Measurements from ENCODE around the gene SETD2.

Gene SETD2

DNA sequence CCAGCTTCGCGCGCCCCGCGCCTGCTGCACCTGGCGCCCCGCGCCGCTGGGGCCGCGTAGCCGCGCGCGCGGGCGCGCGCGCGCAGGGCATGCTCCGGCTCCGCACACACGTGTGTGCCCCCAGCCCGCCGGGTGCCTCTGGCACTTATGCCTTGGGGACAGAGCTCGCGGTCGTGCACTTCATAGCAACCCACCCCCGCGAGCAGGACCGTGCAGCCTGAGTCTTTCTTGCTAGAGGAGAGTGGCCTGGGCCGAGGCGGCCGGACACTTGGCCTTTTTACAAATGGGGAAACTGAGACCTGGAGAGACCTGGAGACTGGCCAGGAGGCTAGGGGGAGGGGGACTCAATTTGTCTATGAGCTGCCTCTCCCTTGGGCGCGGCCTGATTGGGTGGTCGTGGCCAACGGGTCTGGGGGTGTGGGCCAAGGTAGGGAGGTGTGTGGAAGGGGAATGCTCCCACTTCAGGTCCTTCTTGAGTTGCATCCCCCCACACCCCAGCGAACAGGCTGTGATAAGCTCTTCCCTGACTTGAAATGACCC lies 183.9 kb downstream of the SETD2 start:
- DNase-seq: no peak

DNA sequence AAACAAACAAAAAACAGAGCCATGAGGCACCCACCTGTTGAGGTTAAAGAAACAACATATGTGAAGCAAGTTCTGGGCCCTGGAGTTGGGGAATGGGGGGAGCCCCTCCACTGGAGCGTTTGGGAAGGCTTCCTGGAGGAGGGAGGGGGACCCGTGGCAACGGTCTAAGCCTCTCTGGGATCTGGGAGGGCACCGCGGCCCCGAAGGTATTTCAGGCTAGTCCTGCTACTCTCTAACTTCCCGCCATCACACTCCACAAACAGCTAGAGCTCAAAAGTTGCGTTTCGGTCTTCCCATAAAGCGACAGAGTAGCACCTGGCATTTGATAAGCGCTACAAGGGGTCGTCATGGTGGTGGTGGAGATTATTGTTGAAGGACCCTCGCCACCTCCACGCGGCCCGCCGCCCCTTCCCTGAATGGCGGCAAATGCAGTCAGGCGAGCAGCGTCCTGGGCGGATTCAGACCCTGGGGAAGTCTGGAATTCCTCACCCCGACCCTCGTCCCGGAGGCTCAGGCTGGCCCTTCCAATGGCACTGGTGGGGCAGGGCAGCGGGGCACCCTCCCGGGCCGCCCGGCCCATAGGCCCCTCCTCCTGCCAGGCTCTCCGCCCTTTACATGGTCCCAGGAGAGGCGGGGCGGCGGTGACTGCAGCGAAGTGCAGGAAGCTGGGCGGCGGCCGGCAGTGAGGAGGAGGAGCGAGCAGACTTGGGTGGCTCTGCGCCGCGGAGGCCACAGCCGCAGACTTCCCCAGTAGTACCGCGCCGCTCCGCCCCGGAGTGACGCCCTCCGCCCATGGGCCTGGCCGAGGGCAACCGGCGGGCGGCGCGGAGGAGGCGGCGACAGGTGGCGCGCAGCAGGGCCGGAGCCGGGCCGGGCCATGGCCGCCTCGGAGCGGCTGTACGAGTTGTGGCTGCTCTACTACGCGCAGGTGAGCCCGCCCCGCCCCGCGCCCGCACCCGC lies 184.6 kb downstream of the SETD2 start, which contains the start of gene NBEAL2:
Gene NBEAL2, plus strand, starts transcription at position 682 of the 960 bp plus-strand sequence. Its CDS starts 196 bp downstream, at position 878.
- peak; percentile 94 for DNase-seq

DNA sequence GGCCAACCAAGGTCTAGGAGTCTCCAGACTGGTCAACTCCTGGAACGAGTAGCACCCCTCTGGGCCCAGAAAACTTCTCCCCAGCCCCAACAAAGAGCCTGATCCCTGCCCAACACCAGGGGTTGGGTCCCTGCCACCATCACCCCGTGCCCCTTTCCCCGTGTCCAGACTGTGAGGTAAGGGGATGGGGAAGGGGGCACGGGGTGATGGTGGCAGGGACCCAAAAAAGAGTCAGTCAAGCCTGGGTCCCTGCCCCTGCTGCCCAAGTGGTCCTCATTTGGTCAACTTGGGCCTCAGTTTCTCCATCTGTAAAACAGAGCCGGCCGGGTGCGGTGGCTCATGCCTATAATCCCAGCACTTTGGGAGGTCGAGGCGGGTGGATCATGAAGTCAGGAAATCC lies 185.5 kb downstream of the SETD2 start:
- no peak for DNase-seq

DNA sequence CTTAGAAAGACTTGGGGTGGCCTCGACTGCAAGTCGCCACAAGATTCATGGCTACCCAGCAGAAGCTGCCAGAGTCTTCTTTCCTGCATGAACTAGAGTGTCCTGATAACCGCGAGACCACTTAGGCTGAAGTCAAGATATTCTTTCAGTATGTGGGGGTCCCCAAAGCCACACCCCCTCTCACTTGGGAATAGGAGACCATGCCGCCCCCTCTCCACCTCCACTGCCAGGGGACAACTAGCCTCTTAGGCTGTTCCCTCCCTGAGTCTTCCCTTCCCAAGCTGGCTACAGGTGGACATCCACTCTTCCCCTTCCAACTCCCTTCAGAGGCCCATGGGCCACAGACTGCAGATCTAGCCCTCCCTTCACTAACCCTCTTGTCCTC lies 186.1 kb downstream of the SETD2 start:
- no peak for DNase-seq

DNA sequence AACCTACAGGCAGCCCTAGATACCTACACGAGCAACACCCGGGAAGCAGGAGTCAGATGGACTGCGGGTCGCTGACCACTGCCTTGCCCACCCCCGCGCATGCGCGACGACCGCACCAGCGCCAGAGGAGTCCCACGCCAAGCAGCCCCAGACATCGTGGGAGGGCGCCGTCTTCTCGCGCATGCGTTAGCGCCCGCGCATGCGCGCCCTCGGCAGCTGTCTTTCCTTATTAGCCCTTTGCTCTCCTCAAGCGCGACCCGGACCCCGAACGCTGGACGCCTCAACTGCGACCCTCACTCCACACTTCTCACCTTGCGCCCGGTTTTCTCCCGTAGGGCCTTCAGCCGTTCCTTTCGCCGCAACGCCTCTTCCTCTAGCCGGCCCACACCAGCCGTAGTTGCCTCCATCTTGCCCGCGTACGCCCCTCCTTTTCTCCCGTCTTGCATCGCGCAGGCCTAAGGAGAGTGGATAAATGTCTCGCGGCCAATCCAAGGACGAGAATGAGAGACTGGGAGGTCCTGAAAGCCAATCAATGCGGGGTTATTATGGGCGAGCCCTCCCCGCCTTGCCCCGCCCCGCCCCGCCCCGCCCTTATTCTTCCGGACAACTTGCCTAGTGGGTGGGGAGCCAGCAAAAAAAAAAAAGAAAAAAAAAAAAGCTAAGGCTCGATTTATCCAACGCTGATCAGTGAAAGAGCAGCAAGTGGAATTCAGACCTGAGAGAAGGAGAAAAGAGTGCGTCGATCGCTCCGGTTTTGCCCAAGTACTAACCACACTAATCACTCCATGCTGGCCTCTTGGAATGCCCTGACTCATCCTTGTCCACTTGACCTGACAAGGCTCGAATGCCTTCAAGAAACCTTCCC lies 187.4 kb downstream of the SETD2 start, which contains the start of gene CCDC12:
Gene CCDC12, minus strand, starts transcription at position 420 of the 865 bp plus-strand sequence. Its CDS starts 13 bp downstream, at position 407.
- DNase-seq: peak; percentile 97

DNA sequence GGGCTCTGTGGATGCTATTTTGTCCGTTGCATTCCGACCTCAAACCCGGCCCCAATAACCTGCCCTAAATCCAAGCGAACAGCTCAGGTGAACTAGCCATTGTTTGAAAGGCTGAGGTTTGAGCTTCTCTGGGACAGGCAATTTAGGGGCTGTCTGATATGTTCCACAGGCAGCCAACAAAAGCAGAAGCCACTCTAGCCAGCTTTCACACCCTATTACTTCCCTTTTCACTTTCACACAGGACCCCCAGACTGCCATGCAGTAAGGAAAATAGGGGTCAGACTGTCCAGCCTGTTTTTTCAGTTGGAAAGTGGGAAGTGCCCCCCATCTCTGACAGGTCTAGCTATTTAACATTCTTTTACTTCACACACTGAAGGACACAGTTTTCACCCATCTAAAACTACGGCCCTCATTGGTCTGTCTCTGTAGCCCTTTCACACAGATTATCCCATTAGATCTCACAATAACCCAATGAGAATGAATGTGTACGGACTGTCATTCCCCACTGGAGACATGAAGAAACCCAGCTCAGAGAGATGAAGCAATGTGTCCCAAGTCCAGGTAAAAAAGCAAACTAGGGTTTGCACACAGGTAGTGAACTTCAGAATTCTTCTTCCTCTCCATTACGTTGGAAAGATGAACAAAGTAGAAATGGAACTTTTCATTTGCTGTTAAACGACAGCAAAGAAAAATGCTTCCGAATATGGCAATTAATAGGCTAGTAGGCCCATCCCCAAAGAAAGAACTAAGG lies 189.3 kb downstream of the SETD2 start:
- no peak for DNase-seq

DNA sequence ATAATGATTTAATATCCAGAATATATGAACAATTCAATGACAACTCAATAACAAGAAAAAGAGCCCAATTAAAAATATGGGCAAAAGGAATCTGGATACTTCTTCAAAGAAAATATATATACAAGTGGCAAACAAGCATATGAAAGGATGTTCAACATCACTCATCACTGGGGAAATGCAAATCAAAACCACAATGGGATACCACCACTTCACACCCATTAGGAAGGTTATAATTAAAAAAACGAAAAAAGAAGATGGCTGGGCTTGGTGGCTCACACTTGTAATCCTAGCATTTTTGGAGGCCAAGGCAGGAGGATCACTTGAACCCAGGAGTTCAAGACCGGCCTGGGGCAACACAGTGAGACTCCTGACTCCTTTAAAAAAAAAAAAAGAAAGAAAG lies 191.5 kb downstream of the SETD2 start:
- DNase-seq: peak; percentile 19

DNA sequence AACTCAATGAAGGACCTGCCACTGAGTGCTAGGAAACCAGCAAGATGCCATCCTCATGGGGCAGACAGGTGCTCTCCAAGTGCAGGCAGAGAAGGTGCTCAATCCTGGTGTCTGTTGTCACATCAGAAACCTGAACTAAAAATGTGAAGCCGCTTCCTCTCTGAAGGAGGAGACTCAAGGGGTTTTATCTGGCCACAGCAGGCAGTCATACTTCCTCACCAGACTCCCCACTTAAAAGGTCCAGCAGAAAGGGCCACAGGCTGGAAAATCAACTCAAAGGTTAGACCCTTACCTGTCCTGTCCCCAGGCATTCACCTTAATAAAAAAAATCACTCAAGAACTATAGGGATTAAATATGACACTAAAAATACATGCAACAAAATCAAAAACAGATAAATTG lies 192.2 kb downstream of the SETD2 start:
- no peak for DNase-seq

DNA sequence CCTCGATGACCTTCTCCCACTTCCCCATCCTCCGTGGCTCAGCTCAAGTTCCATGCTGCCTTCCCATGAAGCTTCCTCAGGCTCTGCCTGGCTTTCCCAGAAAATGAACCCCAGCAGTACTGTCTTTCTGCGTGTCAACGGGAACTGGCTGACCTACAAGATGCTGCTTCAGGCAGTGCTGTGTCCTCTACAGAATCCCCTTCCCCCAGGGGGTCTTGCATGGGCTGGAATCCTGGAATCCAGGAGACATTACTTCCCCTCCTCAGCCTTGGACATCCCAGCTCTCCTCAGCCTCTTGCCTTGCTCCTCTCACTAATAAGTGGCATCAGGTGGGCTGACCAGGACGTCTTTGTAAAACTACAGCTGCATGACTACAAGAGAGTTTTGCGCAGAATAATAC lies 192.8 kb downstream of the SETD2 start:
- no peak for DNase-seq

DNA sequence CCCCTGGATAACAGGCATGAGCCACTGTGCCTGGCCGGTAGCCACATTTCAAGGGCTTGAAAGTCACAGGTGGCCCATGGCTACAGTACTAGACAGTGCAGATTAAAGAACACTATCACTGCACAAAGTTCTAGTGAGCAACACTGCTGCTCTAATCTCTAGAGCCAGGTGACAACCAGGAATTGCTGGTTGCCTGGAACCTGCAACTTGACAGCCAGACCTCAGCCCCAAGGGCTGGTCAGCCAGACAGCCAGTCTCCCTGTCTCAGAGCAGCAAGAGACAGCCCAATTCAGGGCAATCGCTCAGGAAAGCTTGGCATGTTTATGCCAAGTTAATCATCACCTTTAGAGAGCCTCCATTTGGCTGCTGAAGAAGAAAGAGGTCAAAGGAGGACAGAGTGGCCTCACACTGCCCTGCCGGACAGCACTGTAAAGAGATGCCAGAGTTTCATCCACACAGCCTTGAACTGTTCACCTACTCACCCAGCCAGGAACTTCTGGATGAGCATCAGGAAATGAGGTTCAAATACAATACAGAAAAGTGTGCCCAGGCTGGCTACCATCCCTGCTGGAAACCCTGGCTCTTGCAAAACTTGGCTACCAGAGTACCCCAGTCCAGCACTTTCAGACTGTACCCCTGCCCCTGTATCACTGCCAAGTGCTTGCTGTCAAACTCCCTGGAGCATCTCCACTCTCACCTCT lies 193.4 kb downstream of the SETD2 start:
- no peak for DNase-seq

DNA sequence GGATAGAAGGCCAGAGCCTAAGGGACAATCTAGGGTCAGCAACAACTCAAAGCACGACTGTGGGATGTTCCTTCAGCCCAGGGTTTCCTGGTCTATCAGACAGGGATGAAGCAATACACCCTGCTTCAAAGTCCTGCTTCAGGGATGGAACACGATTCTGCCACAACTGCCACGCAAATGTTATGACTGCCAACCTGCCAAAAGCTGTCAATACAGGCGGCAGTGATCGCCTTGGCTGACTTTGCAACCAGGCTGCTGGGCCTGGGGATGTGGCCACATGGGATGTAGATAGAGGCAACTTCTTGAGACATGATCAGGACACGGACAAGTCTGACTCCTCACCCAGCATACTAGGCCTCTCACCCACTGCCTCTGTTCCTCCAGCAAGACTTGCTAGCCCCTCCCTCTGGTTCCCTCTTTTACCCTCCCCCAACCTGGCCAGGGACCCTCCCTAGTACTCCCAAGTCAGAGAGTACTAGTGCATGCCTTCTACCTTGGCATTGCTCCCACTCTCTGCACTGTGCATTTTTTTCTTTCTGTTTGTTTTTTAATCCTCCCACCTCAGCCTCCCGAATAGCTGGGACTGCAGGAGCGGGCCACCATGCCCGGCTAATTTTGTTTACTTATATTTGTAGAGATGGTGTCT lies 195.0 kb downstream of the SETD2 start:
- no peak for DNase-seq

DNA sequence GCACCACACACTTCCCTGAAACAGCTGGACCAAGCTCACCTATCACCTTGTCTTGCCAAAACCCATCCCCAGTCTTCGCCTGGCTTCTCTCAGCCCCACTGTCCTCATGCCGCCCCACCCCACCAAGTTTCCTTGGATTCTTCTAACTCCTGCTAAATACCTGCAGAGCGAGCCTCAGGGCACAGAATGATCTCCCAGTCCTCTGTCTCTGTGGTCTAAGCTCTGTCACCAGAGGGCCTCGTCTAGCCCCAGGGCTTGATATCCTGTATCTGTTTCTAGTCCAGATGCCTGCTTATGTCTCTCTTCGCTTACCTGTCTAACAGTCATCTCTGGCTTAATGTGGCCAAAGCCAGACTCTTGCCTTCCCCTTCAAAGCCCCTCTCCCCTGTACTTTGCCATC lies 197.1 kb downstream of the SETD2 start:
- no peak for DNase-seq
